Stimulated activated CD4-positive, alpha-beta T cell treated with anti-CD3 and anti-CD28 coated beads, TNF-alpha, amount 100 ng/mL, for 48 hours (primary cell): ENCODE results near the gene GLRX.

ENCODE experiments used
- DNase-seq, 3 donors: peaks; one replicate each; pipeline ENCODE4 v3.0.0-alpha.2; 2020; ENCODE audit warnings: low read depth in 3 of 3

GLRX gene, protein sequence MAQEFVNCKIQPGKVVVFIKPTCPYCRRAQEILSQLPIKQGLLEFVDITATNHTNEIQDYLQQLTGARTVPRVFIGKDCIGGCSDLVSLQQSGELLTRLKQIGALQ

DNA sequence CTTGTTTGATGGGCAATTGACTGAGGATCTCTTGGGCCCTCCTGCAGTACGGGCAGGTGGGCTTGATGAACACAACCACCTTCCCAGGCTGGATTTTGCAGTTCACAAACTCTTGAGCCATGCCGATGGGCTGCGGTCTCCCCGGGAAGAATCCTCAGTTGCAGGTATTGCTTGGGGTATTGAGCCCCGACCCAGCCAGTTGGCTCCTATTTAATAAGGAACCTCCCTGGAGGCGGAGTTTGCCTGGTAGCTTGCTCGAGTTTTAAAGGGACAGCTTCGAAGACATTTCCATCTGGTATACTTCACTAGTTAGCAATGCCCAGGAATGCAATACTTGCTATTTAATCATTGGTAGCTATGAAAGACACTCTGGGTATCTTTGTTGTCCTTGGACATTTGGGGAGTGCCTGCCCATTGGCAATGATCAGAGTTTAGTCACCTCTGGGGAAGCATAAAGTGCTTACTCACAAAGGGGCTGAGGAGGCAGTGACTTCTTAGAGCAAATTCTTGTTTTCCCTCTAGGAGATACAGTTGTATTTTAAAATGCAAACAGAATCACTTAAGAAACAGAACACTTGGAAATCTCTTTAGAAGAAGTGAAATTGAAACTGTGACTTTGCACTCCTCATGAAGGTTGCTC, at the start of gene GLRX:
GLRX (minus strand) TSS at position 185 of the 640 bp plus-strand sequence; CDS start at position 121, 64 bp downstream.
- peak in 1 of 3 donors; percentile 44 for DNase-seq

DNA sequence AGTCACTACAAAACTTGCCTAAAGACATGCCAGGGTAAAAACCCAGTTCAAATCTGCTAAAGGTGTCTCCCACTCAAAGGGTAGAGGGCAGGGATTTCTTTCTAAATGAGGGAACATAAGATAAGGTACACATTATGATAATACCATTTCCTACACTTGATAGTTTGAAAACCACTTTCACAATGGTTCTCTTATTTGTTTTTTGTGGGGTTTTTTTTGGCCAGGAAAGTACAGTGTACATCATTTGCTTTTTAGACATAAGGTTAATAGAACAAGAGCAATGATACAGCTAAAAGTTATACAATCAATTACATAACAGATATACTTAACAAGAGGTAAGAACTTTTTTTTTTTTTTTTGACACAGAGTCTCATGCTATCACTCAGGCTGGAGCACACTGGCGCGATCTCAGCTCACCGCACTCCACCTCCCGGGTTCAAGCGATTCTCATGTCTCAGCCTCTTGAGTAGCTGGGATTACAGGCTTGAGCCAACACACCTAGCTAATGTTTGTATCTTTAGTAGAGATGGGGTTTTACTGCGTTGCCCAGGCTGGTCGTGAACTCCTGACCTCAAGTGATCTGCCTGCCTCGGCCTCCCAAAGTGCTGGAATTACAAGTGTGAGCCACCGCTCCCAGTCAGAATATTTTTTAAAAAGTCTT, 48.8 kb upstream of the GLRX start:
- no peak for DNase-seq

DNA sequence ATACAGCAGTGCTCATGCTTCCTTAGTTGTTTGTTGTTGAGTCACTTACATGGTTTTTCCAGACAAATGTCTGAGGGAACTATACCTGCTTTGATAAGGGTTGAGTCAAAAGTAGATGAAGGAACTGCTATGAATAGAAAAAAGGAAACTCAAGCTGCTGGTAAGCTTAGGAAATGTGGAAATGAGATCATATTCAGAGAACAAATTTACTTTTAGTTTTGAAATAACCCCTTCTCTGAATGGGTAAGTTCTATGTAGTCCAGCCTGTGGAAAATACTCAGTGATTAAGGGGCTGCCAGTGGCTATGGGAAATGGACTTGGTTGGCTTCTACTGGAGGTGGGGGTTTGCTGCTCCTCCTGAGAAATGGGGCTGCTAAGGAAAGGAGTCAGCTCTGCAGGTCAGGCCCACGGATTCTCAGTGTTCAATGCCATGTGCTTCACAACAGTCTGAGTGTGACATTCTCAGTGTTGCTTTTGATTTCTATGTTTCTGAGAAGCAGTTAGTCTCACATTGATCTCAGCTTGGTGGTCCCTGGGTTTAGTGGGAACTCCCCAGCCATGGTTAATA, 47.7 kb upstream of the GLRX start:
- DNase-seq, result peak; percentile 34 to 61 (median 49)

DNA sequence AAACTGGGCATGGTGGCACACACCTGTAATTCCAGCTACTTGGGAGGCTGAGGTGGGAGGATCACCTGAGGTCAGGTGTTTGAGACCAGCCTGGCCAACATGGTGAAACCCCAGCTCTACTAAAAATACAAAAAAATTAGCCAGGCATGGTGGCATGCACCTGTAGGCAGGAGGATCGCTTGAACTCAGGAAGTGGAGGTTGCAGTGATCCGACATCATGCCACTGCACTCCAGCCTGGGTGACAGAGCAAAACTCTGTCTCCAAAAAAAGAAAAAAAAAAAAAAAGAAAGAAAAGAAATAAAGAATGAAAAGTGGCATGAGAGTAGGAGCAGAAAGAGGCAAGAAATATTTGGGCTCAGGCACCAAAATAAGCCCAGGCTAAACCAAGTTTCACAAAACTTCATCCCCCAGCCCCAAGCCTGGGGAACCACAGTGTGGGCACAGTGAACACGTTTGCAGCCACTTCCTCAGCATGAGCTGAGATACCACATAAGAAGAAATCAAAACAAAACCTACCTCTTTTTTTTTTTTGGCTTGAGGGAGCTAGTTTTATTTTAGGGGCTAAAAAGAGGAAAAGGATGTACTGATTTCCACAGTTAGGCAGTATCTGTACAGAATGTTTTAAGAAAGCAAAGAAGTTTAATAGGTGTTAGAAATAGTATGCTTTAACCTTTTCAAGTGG, 46.8 kb upstream of the GLRX start:
- DNase-seq, result peak in 1 of 3 donors; percentile 43

DNA sequence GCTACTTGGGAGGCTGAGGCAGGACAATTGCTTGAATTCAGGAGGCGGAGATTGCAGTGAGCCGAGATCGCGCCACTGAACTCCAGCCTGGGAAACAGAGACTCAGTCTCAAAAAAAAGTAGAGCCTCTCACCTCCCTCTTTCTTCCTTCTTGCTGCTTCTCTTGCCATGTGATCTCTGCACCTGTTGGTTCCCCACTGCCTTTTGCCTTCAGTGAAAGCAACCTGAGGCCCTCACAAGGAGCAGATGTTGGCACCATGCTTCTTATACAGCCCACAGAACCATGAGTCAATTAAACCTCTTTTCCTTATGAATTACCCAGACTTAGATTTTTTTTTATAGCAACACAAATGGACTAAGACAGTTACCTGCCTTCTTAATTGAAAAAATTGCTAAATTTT, 45.6 kb upstream of the GLRX start:
- DNase-seq, result no peak

DNA sequence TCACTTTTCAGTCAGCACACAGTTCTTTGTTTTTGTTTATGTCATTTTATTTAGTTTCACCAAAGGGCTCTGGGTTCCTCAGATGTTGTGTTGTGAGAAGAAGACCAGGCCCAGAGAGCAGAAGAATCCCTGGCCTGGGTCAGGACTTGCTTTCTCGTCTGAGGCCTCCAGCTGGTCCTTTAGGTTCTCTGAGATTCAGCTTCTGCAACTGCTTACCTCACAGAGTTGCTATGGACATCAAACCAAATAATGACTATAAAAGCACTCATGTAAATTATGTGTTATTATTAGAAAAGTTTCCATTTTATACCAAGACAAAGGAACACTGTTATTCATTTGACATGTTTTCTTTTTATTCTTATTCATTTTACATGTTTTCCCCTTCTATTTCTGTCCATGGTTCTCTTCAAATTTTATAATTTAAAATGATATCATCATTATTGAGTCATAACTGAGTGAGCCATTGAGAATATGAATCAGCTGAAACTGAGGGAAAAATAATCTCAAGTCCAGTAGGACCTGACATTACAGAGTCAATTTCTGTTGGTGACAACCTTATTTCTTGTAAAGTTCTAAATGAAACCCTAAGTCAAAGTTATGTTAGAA, 44.0 kb upstream of the GLRX start:
- DNase-seq, result no peak

DNA sequence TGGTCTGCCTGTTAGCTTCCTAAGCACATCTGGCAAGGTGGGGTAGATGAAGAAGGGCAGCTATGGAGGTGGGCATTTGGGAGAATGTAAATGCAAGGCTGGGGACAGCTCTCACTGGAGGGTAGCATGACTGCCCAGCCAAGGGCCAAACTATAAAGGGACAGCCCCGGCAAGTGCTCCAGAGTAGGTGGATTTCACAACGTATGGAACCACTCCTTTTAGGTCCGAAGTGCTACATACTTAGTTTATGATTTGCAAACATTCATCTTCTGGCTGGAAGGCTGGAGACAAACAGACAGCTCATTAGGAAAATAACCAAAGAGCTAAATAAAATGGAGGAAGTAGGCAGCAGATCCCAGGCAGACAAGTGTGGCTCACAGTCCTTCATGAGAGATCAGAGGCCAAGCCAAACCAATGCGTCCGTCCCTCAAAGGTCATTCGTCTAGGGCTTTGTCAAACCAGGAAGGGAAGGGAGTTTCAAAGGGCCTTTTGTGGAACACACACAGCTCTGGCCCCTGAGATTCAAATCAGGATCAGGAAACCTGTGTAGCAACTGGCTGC, 42.5 kb upstream of the GLRX start:
- DNase-seq, result no peak

DNA sequence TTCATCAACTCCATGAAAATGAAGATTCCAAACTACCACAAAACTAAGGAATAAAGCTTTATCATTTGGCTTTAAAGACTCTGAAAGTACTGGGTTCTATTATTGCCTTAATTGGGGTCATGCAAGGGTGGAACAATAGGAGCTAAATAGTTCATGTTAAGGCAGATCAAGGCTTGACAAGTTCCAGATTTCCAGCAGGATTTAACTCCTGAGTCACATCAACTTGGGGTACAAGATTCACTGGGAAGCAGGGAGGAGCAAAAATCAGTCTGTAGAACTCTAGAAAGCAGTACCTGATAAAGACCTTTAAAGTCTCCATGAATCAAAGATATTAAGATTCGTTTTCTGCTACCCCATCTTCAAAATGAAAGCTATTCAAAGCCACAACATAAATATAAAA, 41.9 kb upstream of the GLRX start:
- DNase-seq, result no peak

DNA sequence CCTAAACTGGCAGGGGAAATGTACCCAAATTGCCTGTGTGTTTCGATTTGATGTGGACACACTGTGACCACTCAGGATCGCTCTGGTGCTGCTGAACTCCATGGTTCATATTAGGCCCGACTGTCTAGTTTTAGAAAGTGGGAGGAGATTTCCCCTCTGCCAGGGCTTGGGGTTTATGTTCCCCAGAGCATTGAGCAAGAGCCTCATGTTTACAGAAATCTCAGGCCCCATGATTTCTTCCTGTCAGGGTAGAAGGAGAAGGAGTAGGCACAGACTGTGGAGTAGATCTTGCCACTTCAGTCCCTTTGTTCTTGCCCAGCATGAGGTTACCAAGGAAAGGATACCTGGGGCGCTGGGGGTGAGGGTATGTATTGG, 40.8 kb upstream of the GLRX start:
- no peak for DNase-seq

DNA sequence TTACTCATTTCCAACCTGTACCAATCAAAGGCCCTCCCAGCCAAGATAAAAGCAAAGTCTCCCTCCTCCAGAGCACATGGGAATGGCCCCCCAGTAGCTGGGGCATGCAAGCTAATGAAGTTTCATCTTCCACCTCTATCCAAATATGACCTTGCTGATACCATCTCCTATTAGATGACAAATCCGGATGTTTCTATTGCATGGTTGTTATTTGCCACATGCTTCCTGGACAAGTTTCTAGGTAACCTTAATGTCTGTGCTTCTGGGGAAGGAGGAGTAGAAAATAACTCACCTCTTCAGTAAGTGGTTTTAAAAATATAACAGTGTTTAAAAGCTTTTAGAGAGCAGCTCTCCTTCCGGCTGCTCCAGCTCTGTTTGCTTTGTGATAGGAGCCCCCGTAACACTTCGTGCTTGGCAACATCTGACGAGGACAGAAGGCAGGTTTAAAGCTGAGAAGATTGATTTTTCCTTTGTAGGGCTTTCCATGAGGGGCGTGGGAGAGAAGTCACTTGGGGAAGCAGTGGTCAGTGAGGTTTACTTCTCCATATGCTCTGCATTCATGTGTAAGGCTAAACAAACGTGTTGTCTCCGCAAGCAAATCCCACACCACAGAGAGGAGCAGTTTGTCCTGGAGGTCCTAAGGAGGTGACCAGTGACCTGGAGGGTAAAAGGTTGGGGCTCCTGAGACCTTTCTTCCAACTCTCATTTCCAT, 40.3 kb upstream of the GLRX start:
- DNase-seq, result no peak

DNA sequence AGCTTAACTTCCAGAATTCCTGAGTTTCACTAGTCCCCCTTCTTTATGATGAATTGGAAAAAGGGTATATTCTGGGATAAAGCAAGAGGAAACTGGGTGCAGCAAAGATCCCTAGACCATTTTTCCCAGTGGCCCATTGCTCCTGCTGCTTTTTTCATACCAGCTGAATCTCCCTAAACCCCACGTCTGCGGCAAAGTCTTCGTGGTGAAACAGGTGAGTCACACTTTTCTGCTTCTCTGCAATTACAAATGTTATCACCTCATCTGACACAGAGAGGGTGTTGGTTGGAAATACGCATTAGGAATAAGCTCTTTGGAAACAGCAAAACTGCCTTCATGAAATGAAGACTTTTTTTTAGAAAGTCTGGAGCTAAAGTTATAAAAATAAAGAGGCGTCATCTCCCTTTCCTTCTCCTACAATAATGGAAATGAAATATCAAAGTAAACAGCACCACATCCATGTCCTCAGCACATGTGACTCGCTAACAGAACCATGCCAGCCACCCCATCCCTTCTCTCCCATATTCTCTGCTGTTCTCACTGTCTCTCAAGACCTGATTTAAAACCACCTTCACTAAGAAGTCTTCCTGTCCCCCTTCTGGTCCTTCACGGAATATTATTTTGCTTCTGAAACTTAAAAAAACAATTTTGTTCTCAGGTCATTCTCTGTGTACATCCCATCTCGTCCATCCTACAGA, 39.5 kb upstream of the GLRX start:
- DNase-seq, result no peak

DNA sequence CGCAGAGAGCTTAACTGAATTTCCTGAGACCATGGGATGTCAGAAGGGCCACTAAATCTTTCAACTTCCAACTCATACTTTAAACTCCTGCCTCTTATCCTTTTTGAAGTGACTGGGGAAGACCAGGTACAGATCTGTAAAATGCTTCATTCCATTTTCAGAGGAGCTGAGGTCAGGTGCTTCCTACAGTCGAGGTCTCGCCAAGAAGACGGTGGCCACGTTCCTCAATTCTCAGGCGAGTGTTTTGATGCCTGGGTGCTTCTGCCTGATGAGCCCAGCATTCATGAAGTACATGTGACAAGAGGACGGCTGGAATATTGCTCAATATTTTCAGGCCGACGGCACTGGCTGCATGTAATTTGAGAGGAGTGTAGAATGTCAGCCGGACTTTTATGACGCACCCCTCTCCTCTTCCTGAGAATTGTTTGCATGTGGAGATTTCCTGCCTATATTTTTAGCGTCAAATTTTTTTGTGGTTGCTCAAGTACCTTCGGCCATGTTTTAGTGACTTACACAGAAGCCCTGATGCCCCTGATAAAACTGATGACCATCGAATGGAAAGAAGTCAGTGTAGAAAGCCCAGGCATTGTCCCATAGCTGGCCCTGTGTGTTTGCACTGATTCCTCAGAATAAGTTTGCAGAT, 38.8 kb upstream of the GLRX start:
- no peak for DNase-seq

DNA sequence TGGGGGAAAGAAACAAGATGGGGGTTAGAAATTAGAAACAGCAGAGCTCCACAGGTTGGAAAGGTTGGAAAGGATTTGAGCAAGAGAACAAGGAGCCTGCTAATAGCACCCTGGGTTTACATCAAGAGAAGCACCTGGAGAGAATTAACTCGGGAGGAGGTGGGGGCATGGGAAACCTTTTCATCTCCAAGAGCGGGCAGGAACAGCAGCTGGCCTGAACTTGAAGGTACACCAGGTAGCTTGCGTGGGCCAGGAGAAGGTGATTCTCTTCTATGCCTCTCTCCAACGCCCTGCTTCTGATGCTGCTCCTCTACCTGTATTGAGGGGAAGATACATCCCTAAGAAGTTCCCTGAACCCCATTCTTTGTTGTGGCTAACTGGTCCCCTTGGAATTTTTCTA, 37.1 kb upstream of the GLRX start:
- DNase-seq, result no peak

DNA sequence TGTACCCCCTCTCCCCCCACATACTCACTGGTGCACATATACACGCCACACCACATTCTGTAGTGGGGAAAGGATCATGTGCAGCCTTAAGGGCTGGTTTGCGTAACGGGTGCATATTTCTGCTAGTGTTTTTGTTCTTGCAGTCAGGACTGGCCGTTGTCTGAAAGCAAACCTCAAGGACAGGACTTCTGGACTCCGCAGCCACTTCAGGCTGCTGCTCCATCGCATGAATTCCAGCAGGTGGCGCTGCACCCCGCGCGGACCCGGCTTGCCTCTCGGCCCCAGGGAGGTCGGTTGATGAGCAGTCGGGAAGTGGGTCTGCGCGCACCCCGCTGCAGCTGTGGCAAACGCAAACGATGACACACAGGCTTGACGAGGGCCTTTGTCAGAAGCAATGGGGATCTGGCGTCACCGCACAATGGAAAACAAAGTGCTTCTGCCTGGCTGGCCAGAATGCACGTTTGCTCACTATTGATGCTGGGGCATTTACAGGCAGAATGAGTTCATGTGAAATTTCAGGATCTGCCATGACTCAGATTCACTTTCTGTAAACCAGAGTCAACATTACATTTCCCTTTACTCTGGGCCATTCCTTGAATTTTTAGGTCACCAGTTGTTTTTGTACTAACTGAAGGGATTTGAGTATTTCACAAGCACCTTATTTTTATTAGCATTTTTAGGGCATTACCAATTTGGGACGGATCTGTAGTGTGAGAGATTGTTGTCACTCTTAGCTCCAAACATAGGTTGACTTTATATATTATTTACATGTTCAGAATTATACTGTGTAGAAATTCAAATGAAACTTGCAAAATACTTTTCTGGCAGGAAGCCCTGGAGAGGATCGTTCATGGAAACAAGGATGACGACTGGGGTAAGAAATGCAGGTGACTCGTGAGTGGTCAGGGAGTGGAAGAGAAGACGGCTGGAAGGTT, 36.4 kb upstream of the GLRX start:
- DNase-seq, result peak; percentile 86 to 96 (median 88)

DNA sequence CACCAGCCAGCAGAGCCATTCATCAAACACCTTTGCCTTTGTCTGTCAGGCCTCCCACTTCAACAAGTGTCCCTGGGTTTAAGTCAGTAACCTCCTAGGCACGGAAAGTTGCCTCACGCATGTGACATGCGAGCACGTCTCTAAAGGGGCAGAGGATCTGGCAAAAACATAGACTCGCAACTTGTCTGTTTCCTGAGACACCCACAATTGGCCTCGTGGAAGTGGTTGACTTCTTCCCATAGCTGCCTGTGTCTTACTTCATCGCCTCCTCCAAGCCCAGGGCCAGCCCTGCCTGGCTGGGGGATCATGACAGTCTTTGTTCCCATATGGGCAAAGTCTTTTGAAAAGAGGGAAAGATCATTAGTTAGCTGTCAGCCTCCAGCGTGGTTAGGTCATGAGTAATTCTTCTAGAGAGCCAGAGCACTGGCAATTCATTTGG, 35.5 kb upstream of the GLRX start:
- no peak for DNase-seq

DNA sequence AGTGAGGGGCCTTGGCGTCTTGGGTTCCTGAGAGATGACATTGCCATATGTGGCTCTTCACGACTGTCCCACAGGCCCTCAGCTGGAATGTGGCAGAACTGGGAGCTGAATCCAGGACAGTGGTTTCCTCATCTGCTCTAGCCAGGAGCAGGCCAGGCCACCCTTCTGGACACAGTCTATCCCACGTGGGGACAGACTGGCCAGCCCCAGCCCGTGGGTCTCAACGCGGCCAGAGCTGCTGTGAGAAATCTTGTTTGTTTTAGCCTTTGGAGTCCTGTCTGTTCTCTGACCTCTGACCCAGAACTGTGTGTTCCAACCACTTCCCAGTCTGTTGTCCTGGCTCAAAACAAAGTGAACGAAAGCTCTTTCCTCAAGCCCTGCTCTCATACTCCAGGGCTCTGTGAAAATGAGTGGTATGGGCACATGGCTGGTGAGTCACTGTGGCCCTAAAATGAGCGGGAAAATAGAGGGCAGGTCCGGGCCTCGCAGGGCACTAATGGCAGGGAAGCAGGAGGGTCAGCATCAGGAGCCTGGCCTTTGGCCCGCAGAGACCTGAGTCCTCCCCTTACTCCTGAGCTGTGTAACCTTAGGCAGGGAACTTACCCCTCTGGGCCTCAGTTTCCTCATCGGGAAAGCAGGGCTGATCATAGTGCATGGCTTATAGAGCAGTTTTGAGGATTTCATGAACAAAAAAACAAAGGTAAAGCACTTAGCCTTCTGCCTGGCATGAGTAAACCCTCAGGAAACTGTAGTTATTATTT, 34.8 kb upstream of the GLRX start:
- no peak for DNase-seq

DNA sequence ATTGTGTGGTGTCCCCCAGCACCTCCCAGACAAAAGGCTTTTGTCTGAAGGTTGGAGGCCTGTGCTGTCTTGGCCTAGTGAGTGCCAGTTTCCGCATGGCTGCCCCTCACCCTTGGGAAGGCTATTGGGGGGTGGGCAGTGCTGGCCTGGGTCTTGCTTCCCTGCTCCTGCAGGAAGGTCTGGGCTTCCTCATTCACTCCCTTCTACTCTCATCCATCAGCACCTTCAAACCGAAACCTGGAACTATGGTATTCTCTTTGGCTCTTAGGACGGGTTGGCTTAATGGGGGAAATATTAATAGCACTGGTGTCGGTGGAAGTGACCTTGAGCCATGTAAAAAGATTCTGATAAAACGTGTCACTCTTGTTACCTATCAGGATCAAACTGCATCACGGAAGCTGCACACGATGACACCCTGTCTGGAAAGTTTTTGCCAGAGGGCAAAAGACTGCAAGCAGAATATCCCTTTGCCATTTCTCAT, 34.0 kb upstream of the GLRX start:
- no peak for DNase-seq

DNA sequence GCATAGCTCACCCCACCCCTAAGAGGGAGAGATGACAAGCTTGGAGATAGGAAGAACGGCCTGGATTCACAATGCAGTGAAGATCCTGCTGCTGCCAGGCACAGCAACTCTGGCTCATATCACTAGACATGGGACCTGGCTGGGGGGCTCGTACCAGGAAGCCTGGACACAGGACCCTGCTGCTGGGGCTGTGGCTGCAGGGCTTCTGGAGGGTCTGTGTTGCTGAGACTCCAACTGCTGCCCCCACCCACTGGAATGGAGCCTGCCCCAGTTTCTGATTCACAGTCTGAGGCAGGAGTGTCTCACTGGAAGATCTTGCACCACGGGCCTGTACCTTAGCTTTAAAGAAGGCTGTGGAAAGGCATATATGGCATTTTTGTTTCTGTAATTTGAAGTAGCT, 31.0 kb upstream of the GLRX start:
- DNase-seq, result no peak
